SU-DHL-6 (cell line): Measurements from ENCODE around the gene PDE4D.

Experiments
- H2AFZ ChIP-seq: fragments of 200-600 bp; sonication (generic); 2 replicates; pipeline ENCODE4 v1.6.1; 2014; ENCODE audit warnings: low read depth, mild to moderate bottlenecking, moderate library complexity, mixed read lengths, antibody characterized with exemption, low read length; ENCODE audit not compliant: severe bottlenecking
- H3F3A ChIP-seq: fragments of 200-600 bp; shearing (Covaris generic); 2 replicates; pipeline ENCODE4 v1.6.0; 2016; ENCODE audit warnings: antibody characterized with exemption, mild to moderate bottlenecking; ENCODE audit not compliant: insufficient read depth
- H3K27ac ChIP-seq: fragments of 200-600 bp; sonication (generic); 2 replicates; pipeline ENCODE4 v1.5.1; 2016; ENCODE audit warnings: low read depth, mild to moderate bottlenecking, low read length, moderate library complexity, mixed read lengths
- H3K27me3 ChIP-seq: fragments of 200-600 bp; sonication (generic), shearing (Covaris generic); 2 replicates; pipeline ENCODE4 v1.6.0; 2014; ENCODE audit warnings: mild to moderate bottlenecking, low read length
- H3K36me3 ChIP-seq: fragments of 200-600 bp; sonication (generic); 2 replicates; pipeline ENCODE4 v1.6.1; 2014; ENCODE audit warnings: mild to moderate bottlenecking, low read length, mixed read lengths
- H3K4me2 ChIP-seq: fragments of 300-600, 200-600 bp; shearing (Covaris generic), sonication (generic); 2 replicates; pipeline ENCODE4 v1.6.0; 2014; ENCODE audit warnings: low read length, low read depth, mild to moderate bottlenecking; ENCODE audit not compliant: poor library complexity, severe bottlenecking
- H3K4me3 ChIP-seq: fragments of 200-600 bp; sonication (generic); 2 replicates; pipeline ENCODE4 v1.5.1; 2014; ENCODE audit warnings: antibody characterized with exemption, low read length, mild to moderate bottlenecking, mixed read lengths; ENCODE audit not compliant: insufficient read depth, poor library complexity, severe bottlenecking
- H3K79me2 ChIP-seq: fragments of 200-600 bp; sonication (generic); 2 replicates; pipeline ENCODE4 v1.6.1; 2014; ENCODE audit warnings: mild to moderate bottlenecking, low read length, moderate library complexity; ENCODE audit not compliant: insufficient read depth
- H3K9ac ChIP-seq: fragments of 200-600 bp; sonication (generic); 2 replicates; pipeline ENCODE4 v1.7.0; 2014; ENCODE audit warnings: mild to moderate bottlenecking, low read length
- H3K9me2 ChIP-seq: fragments of 200-600 bp; sonication (generic); replicated peaks from 2 replicates; pipeline ENCODE4 v1.6.1; 2014; ENCODE audit warnings: low read length; ENCODE audit not compliant: insufficient read depth
- H3K9me3 ChIP-seq: fragments of 200-600 bp; sonication (generic); 2 replicates; pipeline ENCODE4 v1.6.1; 2014; ENCODE audit warnings: low read length, mixed read lengths; ENCODE audit not compliant: insufficient read depth
- H4K20me1 ChIP-seq: fragments of 200-600 bp; sonication (generic); 2 replicates; pipeline ENCODE4 v1.6.1; 2014; ENCODE audit warnings: low read depth, mild to moderate bottlenecking, antibody characterized with exemption, low read length, moderate library complexity, mixed read lengths
- CTCF ChIP-seq: fragments of 200-600 bp; sonication (generic); IDR thresholded peaks from one replicate; pipeline ENCODE4 v1.5.1; 2017; ENCODE audit warnings: antibody characterized with exemption, mild to moderate bottlenecking, low read length, moderate library complexity; ENCODE audit not compliant: insufficient read depth, poor library complexity, severe bottlenecking
- EZH2phosphoT487 ChIP-seq: fragments of 200-600 bp; sonication (generic), shearing (Covaris generic); conservative IDR thresholded peaks from 2 replicates; pipeline ENCODE4 v1.6.1; 2018; ENCODE audit warnings: mild to moderate bottlenecking, antibody characterized with exemption, low read length, moderate library complexity, mixed read lengths

The PDE4D gene

GRCh38 chr5:59206132-59206581 lies 687.4 kb downstream of the PDE4D start:
- Histone ChIP-seq H3K9me3 (no peaks in the 10 kb centered on the region), H3K9me2 (no peaks in the 10 kb centered on the region), H3K27me3 (no peaks in the 10 kb centered on the region), H3K9ac (no peak overlapping the region), H2AFZ (no peak overlapping the region), H3K79me2 (no peaks in the 10 kb centered on the region), H3K36me3 (no peaks in the 10 kb centered on the region), H3K4me3 (no peak overlapping the region), H3K4me2 (no peak overlapping the region), H3F3A (no peaks in the 10 kb centered on the region), H3K27ac (no peak overlapping the region), H4K20me1 (no peaks in the 10 kb centered on the region)
- TF ChIP-seq EZH2phosphoT487 = no peak
- TF ChIP-seq CTCF = no peak

GRCh38 chr5:59204114-59204897 lies 689.2 kb downstream of the PDE4D start:
- Histone ChIP-seq H3F3A (no peaks in the 10 kb centered on the region; the same call in 1 of the 2 replicates), H3K4me3 (no peak overlapping the region), H3K9me3 (peaks cover 4% of the 10 kb centered on the region; the same call in 1 of the 2 replicates), H4K20me1 (no peaks in the 10 kb centered on the region), H3K79me2 (no peaks in the 10 kb centered on the region), H3K4me2 (no peak overlapping the region), H3K27me3 (no peaks in the 10 kb centered on the region), H3K27ac (no peak overlapping the region), H3K36me3 (no peaks in the 10 kb centered on the region), H3K9ac (no peak overlapping the region), H2AFZ (no peak overlapping the region), H3K9me2 (no peaks in the 10 kb centered on the region)
- TF ChIP-seq EZH2phosphoT487 (no peak), CTCF (no peak)

- Histone ChIP-seq H3K9me2 (no peaks in the 10 kb centered on the region), H2AFZ (no peak overlapping the region), H3K9me3 (peaks cover 4% of the 10 kb centered on the region; the same call in 1 of the 2 replicates), H3K4me2 (no peak overlapping the region), H3K27me3 (no peaks in the 10 kb centered on the region), H3K79me2 (no peaks in the 10 kb centered on the region), H3F3A (no peaks in the 10 kb centered on the region; the same call in 1 of the 2 replicates), H3K36me3 (no peaks in the 10 kb centered on the region), H3K4me3 (no peak overlapping the region), H3K9ac (no peak overlapping the region), H4K20me1 (no peaks in the 10 kb centered on the region), H3K27ac (no peak overlapping the region)
- TF ChIP-seq EZH2phosphoT487 = no peak
- TF ChIP-seq CTCF = no peak
Observed at GRCh38 chr5:59199868-59200267, 693.7 kb downstream of the PDE4D start.
